ENCODE results near the gene BLOC1S1.

DNA sequence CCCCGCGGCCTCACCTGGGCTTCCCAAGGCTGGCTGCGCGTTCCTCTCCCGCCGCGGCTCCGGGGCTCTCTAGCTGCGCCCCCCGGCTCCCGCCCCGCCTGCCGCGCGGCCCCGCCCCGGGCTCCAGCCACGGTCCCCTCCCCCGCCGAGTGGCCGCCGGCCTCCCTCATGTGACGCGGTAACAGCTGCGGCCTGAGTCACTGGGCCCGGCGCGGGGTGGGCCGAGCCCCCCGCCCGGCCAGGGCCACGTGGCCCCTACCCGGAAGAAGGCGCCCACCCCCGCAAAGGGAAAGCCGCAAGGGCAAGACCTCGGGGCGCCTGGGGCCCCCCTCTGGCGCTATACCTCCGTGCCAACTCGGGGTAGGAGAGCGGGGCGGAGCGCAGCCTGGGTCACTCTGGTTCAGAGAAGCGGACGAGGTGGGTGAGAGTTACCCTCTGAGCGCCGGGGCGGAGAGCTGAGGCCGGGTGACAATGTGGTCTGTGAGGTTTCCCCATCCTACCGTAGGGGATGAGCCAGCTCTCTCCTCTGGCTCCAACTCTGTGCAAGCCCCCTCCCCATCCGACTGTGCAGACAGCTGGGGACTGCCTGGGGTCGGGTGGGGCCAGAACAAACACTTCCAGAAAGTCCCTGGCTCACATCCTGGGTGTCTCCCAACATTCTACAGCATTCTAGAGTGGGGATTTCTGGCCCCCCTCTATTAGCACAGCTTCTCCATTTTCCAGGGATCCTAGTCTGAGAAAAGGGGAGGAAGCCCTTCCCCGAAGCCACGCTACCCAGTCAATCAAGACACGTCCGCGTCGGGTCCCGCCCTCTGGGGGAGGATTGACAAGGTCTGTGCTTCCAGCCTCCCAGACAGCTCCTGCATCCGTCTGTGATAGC is 13.3 kb downstream of the BLOC1S1 start, which contains the start of gene CD63:
- TF ChIP-seq, protein P1, sequence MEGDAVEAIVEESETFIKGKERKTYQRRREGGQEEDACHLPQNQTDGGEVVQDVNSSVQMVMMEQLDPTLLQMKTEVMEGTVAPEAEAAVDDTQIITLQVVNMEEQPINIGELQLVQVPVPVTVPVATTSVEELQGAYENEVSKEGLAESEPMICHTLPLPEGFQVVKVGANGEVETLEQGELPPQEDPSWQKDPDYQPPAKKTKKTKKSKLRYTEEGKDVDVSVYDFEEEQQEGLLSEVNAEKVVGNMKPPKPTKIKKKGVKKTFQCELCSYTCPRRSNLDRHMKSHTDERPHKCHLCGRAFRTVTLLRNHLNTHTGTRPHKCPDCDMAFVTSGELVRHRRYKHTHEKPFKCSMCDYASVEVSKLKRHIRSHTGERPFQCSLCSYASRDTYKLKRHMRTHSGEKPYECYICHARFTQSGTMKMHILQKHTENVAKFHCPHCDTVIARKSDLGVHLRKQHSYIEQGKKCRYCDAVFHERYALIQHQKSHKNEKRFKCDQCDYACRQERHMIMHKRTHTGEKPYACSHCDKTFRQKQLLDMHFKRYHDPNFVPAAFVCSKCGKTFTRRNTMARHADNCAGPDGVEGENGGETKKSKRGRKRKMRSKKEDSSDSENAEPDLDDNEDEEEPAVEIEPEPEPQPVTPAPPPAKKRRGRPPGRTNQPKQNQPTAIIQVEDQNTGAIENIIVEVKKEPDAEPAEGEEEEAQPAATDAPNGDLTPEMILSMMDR (IDR thresholded peaks at IDR 0.05; ENCODE audit: insufficient read depth, low read depth, low read length), result no peak
- TF ChIP-seq EZH2 (IDR thresholded peaks at IDR 0.05; ENCODE audit: insufficient read depth, low read length), result no peak
